Measurements from ENCODE around the gene FYN.
A peak's percentile ranks its signal among the peaks of the same experiment; 100 is the strongest.

FYN gene

GRCh38 chr6:111713236-111713635 lies 160.0 kb downstream of the FYN start:
- DNase-seq (ENCODE audit: low read depth in 4 of 4, low spot score in 1 of 4): no peak

- no peak for DNase-seq (ENCODE audit: low read depth in 4 of 4, low spot score in 1 of 4)
Measured at GRCh38 chr6:111711984-111712752, 161.1 kb downstream of the FYN start.

GRCh38 chr6:111711476-111711875 lies 161.8 kb downstream of the FYN start:
- no peak for DNase-seq (ENCODE audit: low read depth in 4 of 4, low spot score in 1 of 4)

GRCh38 chr6:111710911-111711310 lies 162.3 kb downstream of the FYN start:
- no peak for DNase-seq (ENCODE audit: low read depth in 4 of 4, low spot score in 1 of 4)

- no peak for DNase-seq (ENCODE audit: low read depth in 4 of 4, low spot score in 1 of 4)
Measured at GRCh38 chr6:111710439-111710838, 162.8 kb downstream of the FYN start.

- peak in 1 of 4 experiments; percentile 33 for DNase-seq (ENCODE audit: low read depth in 4 of 4, low spot score in 1 of 4)
Measured at GRCh38 chr6:111709615-111710398, 163.4 kb downstream of the FYN start.

GRCh38 chr6:111709201-111709600 lies 164.1 kb downstream of the FYN start:
- no peak for DNase-seq (ENCODE audit: low read depth in 4 of 4, low spot score in 1 of 4)

GRCh38 chr6:111707773-111708172 lies 165.5 kb downstream of the FYN start:
- no peak for DNase-seq (ENCODE audit: low read depth in 4 of 4, low spot score in 1 of 4)

- no peak for DNase-seq (ENCODE audit: low read depth in 4 of 4, low spot score in 1 of 4)
Measured at GRCh38 chr6:111706841-111707391, 166.3 kb downstream of the FYN start.

- DNase-seq (ENCODE audit: low read depth in 4 of 4, low spot score in 1 of 4): no peak
Measured at GRCh38 chr6:111703723-111704122, 169.5 kb downstream of the FYN start.

GRCh38 chr6:111702268-111702667 lies 171.0 kb downstream of the FYN start:
- no peak for DNase-seq (ENCODE audit: low read depth in 4 of 4, low spot score in 1 of 4)

- DNase-seq (ENCODE audit: low read depth in 4 of 4, low spot score in 1 of 4): no peak
Measured at GRCh38 chr6:111701146-111701545, 172.1 kb downstream of the FYN start.

GRCh38 chr6:111700135-111700690 lies 173.0 kb downstream of the FYN start:
- no peak for DNase-seq (ENCODE audit: low read depth in 4 of 4, low spot score in 1 of 4)

GRCh38 chr6:111699123-111699522 lies 174.1 kb downstream of the FYN start:
- no peak for DNase-seq (ENCODE audit: low read depth in 4 of 4, low spot score in 1 of 4)

GRCh38 chr6:111696814-111697213 lies 176.4 kb downstream of the FYN start:
- DNase-seq (ENCODE audit: low read depth in 4 of 4, low spot score in 1 of 4): no peak

GRCh38 chr6:111692327-111693164 lies 180.7 kb downstream of the FYN start:
- no peak for DNase-seq (ENCODE audit: low read depth in 4 of 4, low spot score in 1 of 4)

- no peak for DNase-seq (ENCODE audit: low read depth in 4 of 4, low spot score in 1 of 4)
Measured at GRCh38 chr6:111691345-111692225, 181.7 kb downstream of the FYN start.

- no peak for DNase-seq (ENCODE audit: low read depth in 4 of 4, low spot score in 1 of 4)
Measured at GRCh38 chr6:111689946-111690345, 183.3 kb downstream of the FYN start.

GRCh38 chr6:111689419-111689818 lies 183.8 kb downstream of the FYN start:
- DNase-seq (ENCODE audit: low read depth in 4 of 4, low spot score in 1 of 4): no peak

- DNase-seq (ENCODE audit: low read depth in 4 of 4, low spot score in 1 of 4): no peak
Measured at GRCh38 chr6:111688331-111688730, 184.9 kb downstream of the FYN start.
